ENCODE data around the gene VPS8.

- TF ChIP-seq, protein P1, sequence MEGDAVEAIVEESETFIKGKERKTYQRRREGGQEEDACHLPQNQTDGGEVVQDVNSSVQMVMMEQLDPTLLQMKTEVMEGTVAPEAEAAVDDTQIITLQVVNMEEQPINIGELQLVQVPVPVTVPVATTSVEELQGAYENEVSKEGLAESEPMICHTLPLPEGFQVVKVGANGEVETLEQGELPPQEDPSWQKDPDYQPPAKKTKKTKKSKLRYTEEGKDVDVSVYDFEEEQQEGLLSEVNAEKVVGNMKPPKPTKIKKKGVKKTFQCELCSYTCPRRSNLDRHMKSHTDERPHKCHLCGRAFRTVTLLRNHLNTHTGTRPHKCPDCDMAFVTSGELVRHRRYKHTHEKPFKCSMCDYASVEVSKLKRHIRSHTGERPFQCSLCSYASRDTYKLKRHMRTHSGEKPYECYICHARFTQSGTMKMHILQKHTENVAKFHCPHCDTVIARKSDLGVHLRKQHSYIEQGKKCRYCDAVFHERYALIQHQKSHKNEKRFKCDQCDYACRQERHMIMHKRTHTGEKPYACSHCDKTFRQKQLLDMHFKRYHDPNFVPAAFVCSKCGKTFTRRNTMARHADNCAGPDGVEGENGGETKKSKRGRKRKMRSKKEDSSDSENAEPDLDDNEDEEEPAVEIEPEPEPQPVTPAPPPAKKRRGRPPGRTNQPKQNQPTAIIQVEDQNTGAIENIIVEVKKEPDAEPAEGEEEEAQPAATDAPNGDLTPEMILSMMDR (IDR thresholded peaks at IDR 0.05; ENCODE audit: low read length), result no peak
- no peak for TF ChIP-seq EZH2 (IDR thresholded peaks at IDR 0.05; ENCODE audit: borderline replicate concordance, low read length)
These were observed 35.0 kb upstream of the VPS8 start for GRCh38 chr3:184776916-184777315.

Measured in OCI-LY1 (cell line).